ENCODE measurements around the gene ENOX2.

Gene ENOX2

GRCh38 chrX:130786030-130786429, 117.0 kb downstream of the ENOX2 start:
- no peak overlapping the region for H3K4me3 ChIP-seq (ENCODE audit: low read depth, low read length)
- TF ChIP-seq CTCF (IDR thresholded peaks at IDR 0.05; ENCODE audit: control insufficient read depth, extremely low read depth, insufficient read depth) = no peak
- no peak for DNase-seq (ENCODE audit: low read depth)

- TF ChIP-seq CTCF (IDR thresholded peaks at IDR 0.05; ENCODE audit: control insufficient read depth, extremely low read depth, insufficient read depth) = no peak
- DNase-seq (ENCODE audit: low read depth) = no peak
- H3K4me3 ChIP-seq (ENCODE audit: low read depth, low read length) = no peak overlapping the region
These were observed 124.2 kb downstream of the ENOX2 start for GRCh38 chrX:130778773-130779172.

DNA sequence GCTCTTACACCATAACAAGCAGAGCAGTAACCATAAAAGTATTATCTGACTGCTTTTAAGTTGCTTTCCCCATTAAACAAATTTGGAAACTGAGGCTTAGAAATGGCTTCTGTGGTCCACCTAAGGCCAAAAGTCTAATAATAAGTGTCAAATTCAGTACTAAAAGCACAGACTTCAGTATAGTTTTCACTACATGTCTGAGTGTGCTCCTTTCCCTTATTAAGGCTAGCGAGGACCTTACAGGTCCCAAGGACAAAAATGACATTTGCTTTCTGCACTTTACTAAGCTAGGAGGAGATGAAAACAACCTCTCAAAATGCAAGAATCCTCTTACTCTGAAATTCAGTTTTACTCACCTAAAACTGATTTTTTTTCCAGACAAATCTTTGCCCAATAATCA, 127.2 kb downstream of the ENOX2 start:
- no peak for DNase-seq (ENCODE audit: low read depth)
- H3K4me3 ChIP-seq (ENCODE audit: low read depth, low read length) = no peak overlapping the region
- TF ChIP-seq CTCF (IDR thresholded peaks at IDR 0.05; ENCODE audit: control insufficient read depth, extremely low read depth, insufficient read depth) = no peak

DNA sequence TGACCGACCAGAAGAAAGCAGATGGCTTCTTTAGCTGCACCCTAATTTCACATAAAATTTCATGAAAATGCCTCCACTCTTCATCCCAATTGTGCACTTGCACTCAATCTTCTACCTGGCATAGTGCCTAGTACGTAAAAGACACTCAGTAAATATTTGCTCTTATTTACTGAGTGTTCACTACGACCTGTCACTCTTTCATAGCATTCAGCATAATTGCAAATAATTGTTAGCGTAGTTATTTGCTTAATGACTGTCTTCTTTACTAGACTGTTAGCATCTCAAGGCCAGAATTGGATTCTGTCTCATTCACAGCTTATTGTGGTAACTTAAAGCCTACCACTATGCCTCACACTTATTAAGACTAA, 130.2 kb downstream of the ENOX2 start:
- no peak overlapping the region for H3K4me3 ChIP-seq (ENCODE audit: low read depth, low read length)
- no peak for TF ChIP-seq CTCF (IDR thresholded peaks at IDR 0.05; ENCODE audit: control insufficient read depth, extremely low read depth, insufficient read depth)
- peak; percentile 28 for DNase-seq (ENCODE audit: low read depth)

DNA sequence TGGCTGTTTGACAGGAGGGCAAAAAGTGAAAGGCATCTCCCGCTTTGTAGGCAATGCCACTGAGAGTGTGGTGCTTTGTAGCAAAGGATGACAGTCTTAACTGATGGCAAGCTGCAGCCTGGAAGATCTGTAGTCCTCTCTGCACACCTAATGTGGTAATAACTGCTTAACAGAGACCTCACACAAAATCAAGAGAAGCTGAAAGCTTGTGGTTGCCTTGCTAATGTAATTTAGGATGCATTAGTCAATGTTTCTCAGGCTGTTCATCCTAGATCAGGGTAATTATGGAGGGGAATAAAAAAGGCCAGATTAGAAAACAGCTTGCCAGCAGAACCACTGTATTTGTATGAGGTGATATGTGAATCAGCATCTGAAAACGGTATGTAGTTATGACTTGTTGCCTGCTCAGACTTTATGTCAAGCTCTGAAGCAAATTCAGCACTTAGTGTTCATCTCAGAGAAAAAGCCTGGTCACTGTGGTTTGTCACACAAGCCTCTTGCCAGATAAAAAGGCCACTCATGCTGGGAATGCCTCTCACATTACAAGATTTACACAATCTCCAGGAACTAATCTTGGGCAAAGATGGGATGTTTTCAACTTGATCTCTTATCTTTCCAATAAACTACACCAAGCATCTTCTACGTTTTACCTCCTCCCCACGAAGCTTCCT, 130.8 kb downstream of the ENOX2 start:
- peak; percentile 50 for DNase-seq (ENCODE audit: low read depth)
- H3K4me3 ChIP-seq (ENCODE audit: low read depth, low read length) = no peak overlapping the region
- TF ChIP-seq CTCF (IDR thresholded peaks at IDR 0.05; ENCODE audit: control insufficient read depth, extremely low read depth, insufficient read depth) = no peak

GRCh38 chrX:130771648-130772047, 131.4 kb downstream of the ENOX2 start:
- H3K4me3 ChIP-seq (ENCODE audit: low read depth, low read length) = no peak overlapping the region
- TF ChIP-seq CTCF (IDR thresholded peaks at IDR 0.05; ENCODE audit: control insufficient read depth, extremely low read depth, insufficient read depth) = no peak
- DNase-seq (ENCODE audit: low read depth) = no peak

- H3K4me3 ChIP-seq (ENCODE audit: low read depth, low read length) = no peak overlapping the region
- DNase-seq (ENCODE audit: low read depth) = no peak
- TF ChIP-seq CTCF (IDR thresholded peaks at IDR 0.05; ENCODE audit: control insufficient read depth, extremely low read depth, insufficient read depth) = no peak
These were observed 131.8 kb downstream of the ENOX2 start for GRCh38 chrX:130771230-130771629.
